Fibroblast of mammary gland (primary cell): ENCODE measurements around the gene CCDC187.

Experiments used
- DNase-seq: peaks from one replicate; pipeline ENCODE4 v3.0.0-alpha.2; 2010; ENCODE audit warnings: low read depth
- H3K4me3 ChIP-seq: 2 replicates; pipeline ENCODE4 v1.5.1; 2011; ENCODE audit warnings: low read depth, mild to moderate bottlenecking, low read length, moderate library complexity; ENCODE audit not compliant: control insufficient read depth
- CTCF ChIP-seq: conservative IDR thresholded peaks from 2 replicates; pipeline ENCODE4 v1.5.1; 2011; ENCODE audit warnings: low read depth, low read length, inconsistent platforms; ENCODE audit not compliant: control insufficient read depth, insufficient read depth

The CCDC187 gene

GRCh38 chr9:136312009-136312375 is 8.1 kb upstream of the CCDC187 start:
- no peak for DNase-seq
- H3K4me3 ChIP-seq = no peak overlapping the region
- TF ChIP-seq CTCF = no peak

DNA sequence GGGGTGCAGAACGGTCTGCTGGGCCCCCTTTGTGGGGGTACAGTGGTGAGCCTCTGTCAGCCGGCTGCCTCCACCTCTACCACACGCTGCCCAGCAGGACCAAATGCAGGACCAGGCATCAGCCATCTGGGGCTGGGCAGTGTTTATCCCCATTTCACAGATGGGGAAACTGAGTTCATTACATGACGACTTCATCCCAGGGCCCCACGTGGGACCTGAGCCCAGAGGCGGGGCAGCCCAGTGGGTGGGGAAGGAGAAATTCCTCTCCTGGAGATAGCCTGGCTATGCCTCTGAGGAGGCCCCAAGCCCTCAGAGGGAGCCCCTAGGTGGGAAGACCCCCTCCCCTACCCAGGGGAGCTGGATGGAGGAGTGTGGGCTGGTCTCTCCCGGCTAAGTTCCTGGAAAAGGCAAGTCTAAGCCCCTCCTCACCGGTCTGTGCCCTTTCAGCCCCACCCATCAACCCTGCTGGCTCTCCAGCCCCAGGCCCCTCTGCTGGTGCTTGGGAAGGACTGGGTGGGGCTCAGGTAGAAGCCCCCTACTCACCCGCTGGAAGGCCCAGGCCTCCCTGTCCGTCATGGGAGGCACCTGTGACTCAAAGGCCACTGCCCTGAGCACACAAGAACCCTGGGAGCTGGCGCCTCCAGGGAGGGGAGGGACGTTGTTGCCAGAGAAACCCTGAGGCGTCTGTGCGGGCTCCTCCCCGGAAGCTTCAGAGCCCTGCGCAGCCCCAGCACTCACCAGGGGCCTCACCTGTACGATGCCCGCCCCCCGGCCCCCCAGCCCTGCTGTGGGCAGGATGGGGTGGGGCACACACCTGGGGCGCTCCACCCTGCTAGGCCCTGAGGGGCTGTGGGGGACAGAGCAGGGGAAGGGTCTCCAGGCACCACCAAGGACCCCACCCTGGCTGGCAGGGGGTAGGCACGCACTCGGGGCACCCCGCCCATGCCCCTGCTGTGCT is 7.4 kb upstream of the CCDC187 start:
- TF ChIP-seq CTCF = no peak
- no peak for DNase-seq
- H3K4me3 ChIP-seq = no peak overlapping the region

DNA sequence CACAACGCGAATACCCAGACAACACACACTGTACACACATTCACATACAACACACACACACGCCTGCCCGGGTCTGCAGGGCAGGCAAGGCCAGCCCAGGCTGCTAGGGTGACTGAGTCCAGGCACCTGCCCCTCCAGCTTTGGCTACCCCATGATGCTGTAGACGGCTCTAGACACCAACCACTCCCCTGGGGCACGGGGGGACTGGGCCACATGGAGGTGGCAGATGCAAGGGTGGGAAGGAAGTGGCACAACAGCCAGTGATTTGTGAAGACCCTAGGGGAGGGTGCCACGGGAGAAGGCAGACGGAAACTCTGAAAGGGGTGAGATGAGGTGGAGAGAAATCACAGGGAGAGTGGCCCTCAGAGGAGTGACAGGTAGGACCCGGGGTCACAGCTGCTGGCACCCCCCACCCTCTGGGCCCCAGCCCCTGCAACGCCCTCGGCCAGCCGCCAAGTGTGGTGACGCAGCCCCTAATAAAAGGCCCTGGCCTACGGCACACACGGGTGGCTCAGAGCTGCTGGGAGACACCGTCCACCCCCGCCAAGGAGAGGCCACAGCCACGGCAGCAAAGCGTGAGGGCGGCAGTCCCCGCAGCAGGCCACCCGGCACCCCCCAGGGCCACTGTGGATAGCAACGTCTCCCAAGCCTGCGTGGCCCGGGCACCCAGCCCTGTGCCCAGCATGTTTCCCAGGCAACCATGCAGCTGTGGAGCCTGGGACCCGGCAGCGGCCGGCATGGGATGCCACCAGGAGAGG is 6.6 kb upstream of the CCDC187 start:
- no peak for TF ChIP-seq CTCF
- DNase-seq = no peak
- no peak overlapping the region for H3K4me3 ChIP-seq

DNA sequence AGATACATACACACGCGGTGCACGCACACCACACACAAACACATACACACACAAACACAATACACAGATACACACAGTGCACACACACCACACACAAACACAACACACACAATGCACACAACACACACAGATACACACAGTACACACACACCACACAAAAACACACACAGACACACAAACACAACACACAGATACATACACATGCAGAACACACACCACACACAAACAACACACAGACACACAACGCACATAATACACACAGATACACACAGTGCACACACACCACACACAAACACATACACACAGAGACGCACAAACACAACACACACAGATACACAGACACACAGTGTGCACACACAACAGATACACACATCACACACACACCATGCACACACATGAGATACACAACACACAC is 5.9 kb upstream of the CCDC187 start:
- no peak overlapping the region for H3K4me3 ChIP-seq
- no peak for DNase-seq
- no peak for TF ChIP-seq CTCF

DNA sequence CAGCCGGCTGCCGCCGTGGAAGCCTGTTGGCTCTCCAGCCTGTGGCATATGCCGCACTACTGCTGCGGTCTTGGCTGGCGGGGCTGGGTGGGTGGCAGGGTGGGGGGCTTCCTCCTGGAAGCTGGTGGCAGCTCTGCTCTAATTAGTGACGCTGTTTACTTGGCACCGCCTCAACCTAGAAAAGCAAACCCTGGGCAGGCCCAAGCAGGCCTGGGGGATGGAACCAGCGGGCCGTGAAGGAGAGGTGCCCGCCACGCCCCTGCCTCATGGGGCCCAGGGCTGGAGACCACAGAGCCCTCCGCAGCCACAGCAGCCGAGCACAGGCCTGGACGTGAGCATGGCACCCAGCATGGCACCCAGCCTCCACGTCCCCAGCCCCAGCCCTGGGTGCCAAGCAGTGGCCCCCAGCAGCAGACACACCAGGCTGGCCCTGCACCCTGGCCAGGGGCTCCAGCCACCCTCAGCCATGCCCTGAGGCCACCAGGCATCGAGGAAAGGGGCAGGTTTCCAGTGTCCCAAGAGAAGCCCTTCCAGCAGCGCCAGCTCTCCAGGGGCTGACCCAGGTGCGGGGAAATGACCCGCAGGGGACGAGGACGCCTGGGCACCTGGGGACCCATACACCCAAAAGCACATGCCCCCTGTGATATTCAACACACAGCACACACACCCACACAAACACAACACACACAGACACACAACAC is 5.4 kb upstream of the CCDC187 start:
- no peak for TF ChIP-seq CTCF
- DNase-seq = no peak
- H3K4me3 ChIP-seq = no peak overlapping the region

GRCh38 chr9:136308702-136309053 is 4.8 kb upstream of the CCDC187 start:
- H3K4me3 ChIP-seq = no peak overlapping the region
- TF ChIP-seq CTCF = no peak
- no peak for DNase-seq
